SK-N-SH (cell line): Measurements from ENCODE around the gene TAS2R16. TPM values are rescaled to one million over a fixed set of nuclear protein-coding genes. Genes with fewer than 3 reads are reported as not detected.

Experiments used
- CTCF ChIA-PET: fragments of 300-600, 350-600 bp; formaldehyde crosslinking; extraction: SDS; loops from one replicate; lab custom pipeline; 2021; lab: Yijun Ruan, JAX
- POLR2A ChIA-PET: fragments of 350-600 bp; sonication (Branson Sonifier 250); formaldehyde crosslinking; extraction: SDS; loops from one replicate; lab custom pipeline; 2020; ENCODE audit warnings: antibody characterized with exemption, inconsistent platforms; lab: Yijun Ruan, JAX
- DNase-seq: peaks from one replicate; pipeline ENCODE4 v3.0.0; 2012
- H2AFZ ChIP-seq: fragments of 200-600 bp; sonication (generic); 2 replicates; pipeline ENCODE4 v1.8.1; 2016; ENCODE audit warnings: antibody characterized with exemption, mild to moderate bottlenecking, low read depth
- H3F3A ChIP-seq: fragments of 200-600 bp; sonication (generic); replicated peaks from 2 replicates; pipeline ENCODE3; 2016; ENCODE audit warnings: antibody characterized with exemption, mild to moderate bottlenecking; ENCODE audit not compliant: insufficient read depth
- H3K27ac ChIP-seq, 2 experiments: fragments of 200-500 bp in 1 of 2; fragments of 200-600 bp in 1 of 2; sonication (Bioruptor generic) in 1 of 2; sonication (generic), shearing (Covaris generic) in 1 of 2; 2 replicates each; pipeline versions ENCODE4 v1.5.1 to v1.6.1; 2014 to 2016; ENCODE audit warnings: low read depth in 2 of 2, inconsistent platforms in 1 of 2, low read length in 1 of 2, mild to moderate bottlenecking in 1 of 2, mixed read lengths in 1 of 2
- H3K27me3 ChIP-seq: fragments of 200-600 bp; sonication (generic), shearing (Covaris generic); 2 replicates; pipeline ENCODE4 v1.6.1; 2016; ENCODE audit warnings: mixed run types; ENCODE audit not compliant: insufficient read depth
- H3K36me3 ChIP-seq, 2 experiments: fragments of 200-500 bp in 1 of 2; fragments of 200-600 bp in 1 of 2; sonication (Bioruptor generic) in 1 of 2; sonication (generic) in 1 of 2; replicated peaks in 1 of 2; 2 replicates each; pipeline versions ENCODE3 to v1.5.1; 2014 to 2016; ENCODE audit warnings: low read length in 1 of 2, mild to moderate bottlenecking in 1 of 2; ENCODE audit not compliant: insufficient read depth in 2 of 2, control insufficient read depth in 1 of 2
- H3K4me1 ChIP-seq, 2 experiments: fragments of 200-500 bp in 1 of 2; fragments of 200-600 bp in 1 of 2; sonication (Bioruptor generic) in 1 of 2; sonication (generic), shearing (Covaris generic) in 1 of 2; 2 replicates each; pipeline versions ENCODE4 v1.5.1 to v1.6.1; 2014 to 2016; ENCODE audit warnings: low read depth in 1 of 2, low read length in 1 of 2, mixed run types in 1 of 2; ENCODE audit not compliant: insufficient read depth in 2 of 2, control insufficient read depth in 1 of 2
- H3K4me2 ChIP-seq: fragments of 200-600 bp; sonication (generic), shearing (Covaris generic); 2 replicates; pipeline ENCODE4 v1.6.1; 2017; ENCODE audit warnings: mixed run types
- H3K4me3 ChIP-seq, 2 experiments: fragments of 200-500 bp in 1 of 2; fragments of 200-600 bp in 1 of 2; sonication (Bioruptor generic) in 1 of 2; sonication (generic), shearing (Covaris generic) in 1 of 2; 2 replicates each; pipeline versions ENCODE4 v1.5.1 to v1.8.1; 2014 to 2016; ENCODE audit warnings: low read depth in 2 of 2, inconsistent platforms in 1 of 2, low read length in 1 of 2, mild to moderate bottlenecking in 1 of 2, mixed read lengths in 1 of 2, moderate library complexity in 1 of 2
- H3K79me2 ChIP-seq: fragments of 200-600 bp; sonication (generic); 2 replicates; pipeline ENCODE4 v1.8.1; 2017; ENCODE audit warnings: mild to moderate bottlenecking; ENCODE audit not compliant: insufficient read depth
- H3K9ac ChIP-seq: fragments of 200-600 bp; sonication (generic); 2 replicates; pipeline ENCODE4 v1.6.1; 2017; ENCODE audit warnings: mixed run types
- H3K9me2 ChIP-seq: fragments of 200-600 bp; sonication (generic); 2 replicates; pipeline ENCODE4 v1.6.1; 2017; ENCODE audit warnings: mixed run types
- H3K9me3 ChIP-seq: fragments of 200-600 bp; sonication (generic); 2 replicates; pipeline ENCODE4 v1.6.1; 2017; ENCODE audit warnings: mixed run types, mild to moderate bottlenecking, moderate library complexity
- H4K20me1 ChIP-seq: fragments of 200-600 bp; sonication (generic); 2 replicates; pipeline ENCODE4 v1.6.1; 2017; ENCODE audit warnings: mild to moderate bottlenecking, mixed run types; ENCODE audit not compliant: insufficient read depth
- FOSL2 ChIP-seq: IDR thresholded peaks from 2 replicates; pipeline ENCODE4 v1.4.0; 2012; ENCODE audit warnings: low read depth, mild to moderate bottlenecking, moderate library complexity, borderline replicate concordance
- FOXJ3 ChIP-seq: sonication (generic); formaldehyde crosslinking; IDR thresholded peaks from 2 replicates; pipeline ENCODE4 v1.5.1; 2020; ENCODE audit warnings: mild to moderate bottlenecking, missing genetic modification reagents
- MEF2A ChIP-seq: IDR thresholded peaks from 2 replicates; pipeline ENCODE4 v1.4.0; 2012; ENCODE audit warnings: low read depth, borderline replicate concordance
- MXI1 ChIP-seq: IDR thresholded peaks from 2 replicates; pipeline ENCODE4 v1.6.1; 2012; ENCODE audit warnings: mild to moderate bottlenecking, low read depth, low read length, improper control_type of control experiment
- NFIC ChIP-seq: IDR thresholded peaks from 2 replicates; pipeline ENCODE4 v1.4.0; 2012; ENCODE audit warnings: borderline replicate concordance
- RAD21 ChIP-seq: IDR thresholded peaks from 2 replicates; pipeline ENCODE4 v1.6.1; 2012; ENCODE audit warnings: mild to moderate bottlenecking, low read length
- RXRA ChIP-seq: IDR thresholded peaks from 2 replicates; pipeline ENCODE4 v1.4.0; 2012; ENCODE audit warnings: low read depth, mild to moderate bottlenecking, borderline replicate concordance
- SMC3 ChIP-seq: IDR thresholded peaks from 2 replicates; pipeline ENCODE4 v1.6.1; 2012; ENCODE audit warnings: low read depth, low read length, improper control_type of control experiment
- TCF12 ChIP-seq: IDR thresholded peaks from 2 replicates; pipeline ENCODE4 v1.4.0; 2012
- polyA plus RNA-seq, 3 experiments: library from polyadenylated mRNA; depleted of rRNA; stranded (reverse); fragments of >200 nt; gene quantifications; 2 replicates each; pipeline ENCODE4 v1.2.3, GENCODE V29; 2012
- TF ChIP-seq, protein P1 (sequence below): IDR thresholded peaks from 2 replicates; pipeline ENCODE4 v1.6.1; 2012; ENCODE audit warnings: mild to moderate bottlenecking, low read depth, low read length, moderate library complexity

The TAS2R16 gene, protein sequence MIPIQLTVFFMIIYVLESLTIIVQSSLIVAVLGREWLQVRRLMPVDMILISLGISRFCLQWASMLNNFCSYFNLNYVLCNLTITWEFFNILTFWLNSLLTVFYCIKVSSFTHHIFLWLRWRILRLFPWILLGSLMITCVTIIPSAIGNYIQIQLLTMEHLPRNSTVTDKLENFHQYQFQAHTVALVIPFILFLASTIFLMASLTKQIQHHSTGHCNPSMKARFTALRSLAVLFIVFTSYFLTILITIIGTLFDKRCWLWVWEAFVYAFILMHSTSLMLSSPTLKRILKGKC
- not detected in 2 replicates for polyA plus RNA-seq (2012; rRNA removed)
- polyA plus RNA-seq (2012; cell fraction: cytosol; rRNA removed) = not detected in 2 replicates
- not detected in 2 replicates for polyA plus RNA-seq (2012; cell fraction: nucleus; rRNA removed)

DNA sequence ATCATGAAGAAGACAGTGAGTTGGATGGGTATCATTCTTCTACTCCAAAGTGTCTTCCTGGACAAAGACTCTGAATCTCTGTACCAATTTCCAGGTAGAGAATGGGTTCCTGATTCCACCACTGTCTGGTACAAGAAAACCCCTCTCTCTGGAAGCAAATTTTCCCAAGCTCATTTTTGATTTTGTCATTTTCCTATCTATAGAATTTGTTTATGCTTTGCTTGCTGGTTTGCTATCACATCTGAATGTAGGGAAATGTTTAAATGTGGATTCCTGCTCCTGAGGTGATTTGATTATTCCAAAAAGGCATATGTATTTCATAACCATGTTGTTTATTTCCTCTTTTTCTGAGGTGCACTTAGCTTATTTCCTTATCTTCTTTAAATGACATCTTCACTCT lies at the start of gene TAS2R16:
Gene TAS2R16 (minus strand): TSS at position 101 of the 400 bp plus-strand sequence. CDS start 66 bp downstream, at position 35.
- ChIA-PET CTCF (interaction anchor here (1.6 kb wide), 1 partner anchor 11 kb away, joined by 3 read pairs; no protein-coding TSS in a partner anchor), POLR2A (no interaction called here)
- TF ChIP-seq FOXJ3 (CRISPR knock-in tag) (no peak), FOSL2 (no peak), MEF2A (no peak), RAD21 (no peak), MXI1 (no peak), TCF12 (no peak), NFIC (no peak)
- TF ChIP-seq, protein P1, sequence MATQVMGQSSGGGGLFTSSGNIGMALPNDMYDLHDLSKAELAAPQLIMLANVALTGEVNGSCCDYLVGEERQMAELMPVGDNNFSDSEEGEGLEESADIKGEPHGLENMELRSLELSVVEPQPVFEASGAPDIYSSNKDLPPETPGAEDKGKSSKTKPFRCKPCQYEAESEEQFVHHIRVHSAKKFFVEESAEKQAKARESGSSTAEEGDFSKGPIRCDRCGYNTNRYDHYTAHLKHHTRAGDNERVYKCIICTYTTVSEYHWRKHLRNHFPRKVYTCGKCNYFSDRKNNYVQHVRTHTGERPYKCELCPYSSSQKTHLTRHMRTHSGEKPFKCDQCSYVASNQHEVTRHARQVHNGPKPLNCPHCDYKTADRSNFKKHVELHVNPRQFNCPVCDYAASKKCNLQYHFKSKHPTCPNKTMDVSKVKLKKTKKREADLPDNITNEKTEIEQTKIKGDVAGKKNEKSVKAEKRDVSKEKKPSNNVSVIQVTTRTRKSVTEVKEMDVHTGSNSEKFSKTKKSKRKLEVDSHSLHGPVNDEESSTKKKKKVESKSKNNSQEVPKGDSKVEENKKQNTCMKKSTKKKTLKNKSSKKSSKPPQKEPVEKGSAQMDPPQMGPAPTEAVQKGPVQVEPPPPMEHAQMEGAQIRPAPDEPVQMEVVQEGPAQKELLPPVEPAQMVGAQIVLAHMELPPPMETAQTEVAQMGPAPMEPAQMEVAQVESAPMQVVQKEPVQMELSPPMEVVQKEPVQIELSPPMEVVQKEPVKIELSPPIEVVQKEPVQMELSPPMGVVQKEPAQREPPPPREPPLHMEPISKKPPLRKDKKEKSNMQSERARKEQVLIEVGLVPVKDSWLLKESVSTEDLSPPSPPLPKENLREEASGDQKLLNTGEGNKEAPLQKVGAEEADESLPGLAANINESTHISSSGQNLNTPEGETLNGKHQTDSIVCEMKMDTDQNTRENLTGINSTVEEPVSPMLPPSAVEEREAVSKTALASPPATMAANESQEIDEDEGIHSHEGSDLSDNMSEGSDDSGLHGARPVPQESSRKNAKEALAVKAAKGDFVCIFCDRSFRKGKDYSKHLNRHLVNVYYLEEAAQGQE = no peak
- Histone ChIP-seq H3K4me2 (no peak within 1 kb of the TSS), H3K4me3 (no peak within 1 kb of the TSS), H4K20me1 (no peaks in the 10 kb centered on the region), H3K9ac (no peak within 1 kb of the TSS), H3K79me2 (no peaks in the 10 kb centered on the region), H3K9me2 (no peaks in the 10 kb centered on the region), H3K27ac (no peak within 1 kb of the TSS), H3K27me3 (peaks cover 12% of the 10 kb centered on the region), H3K4me1 (no peaks in the 10 kb centered on the region), H3F3A (no peaks in the 10 kb centered on the region), H3K36me3 (no peaks in the 10 kb centered on the region), H2AFZ (no peak within 1 kb of the TSS), H3K9me3 (no peaks in the 10 kb centered on the region)
- no peak for DNase-seq

DNA sequence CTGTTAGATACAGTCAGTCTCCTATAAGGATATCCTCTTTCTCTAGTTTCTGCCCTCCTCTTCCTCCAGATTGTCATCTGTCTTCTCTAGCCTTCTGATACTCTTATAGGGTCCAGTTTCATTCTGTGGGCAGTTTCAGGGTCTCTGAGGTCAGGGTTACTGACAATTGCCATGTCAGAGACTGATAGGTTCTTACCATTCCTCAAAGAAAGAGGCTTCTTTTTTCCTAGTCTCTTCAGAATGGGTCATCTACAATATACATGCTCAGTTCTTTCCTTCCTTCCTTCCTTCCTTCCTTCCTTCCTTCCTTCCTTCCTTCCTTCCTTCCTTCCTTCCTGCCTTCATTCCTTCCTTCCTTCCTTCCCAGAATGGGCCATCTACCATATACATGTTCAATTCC lies 48.1 kb upstream of the TAS2R16 start:
- H4K20me1 ChIP-seq = no peaks in the 10 kb centered on the region
- H3K4me3 ChIP-seq = no peak overlapping the region
- DNase-seq = no peak
- H3K4me1 ChIP-seq = 0 out of 4 replicates have a peak, but pooled peaks cover 0 to 3% of the 10 kb centered on the region in 2 experiments
- H3K27me3 ChIP-seq = no peaks in the 10 kb centered on the region
- no peaks in the 10 kb centered on the region for H3K9me3 ChIP-seq
- no peaks in the 10 kb centered on the region for H3K79me2 ChIP-seq
- no peak for TF ChIP-seq RXRA
- TF ChIP-seq SMC3 = no peak
- ChIA-PET POLR2A (no interaction called here), CTCF (no interaction called here)
- no peak overlapping the region for H3K4me2 ChIP-seq
- no peaks in the 10 kb centered on the region for H3K36me3 ChIP-seq
- no peak overlapping the region for H3K9ac ChIP-seq
- no peak overlapping the region for H2AFZ ChIP-seq
- H3K27ac ChIP-seq = no peak overlapping the region
- no peaks in the 10 kb centered on the region for H3F3A ChIP-seq
- H3K9me2 ChIP-seq = 0 out of 2 replicates have a peak, but pooled peaks cover 5% of the 10 kb centered on the region
